Measurements from ENCODE around the gene KRTAP20-3. TPM values are rescaled to one million over a fixed set of nuclear protein-coding genes. Genes with fewer than 3 reads are reported as not detected.

Gene KRTAP20-3
- total RNA-seq: not detected in 2 replicates

- intact Hi-C loops (cut with micrococcal nuclease): no loop called here
- Mint-ChIP-seq H3K27ac (no peak within 1 kb of the TSS), H3K36me3 (ENCODE audit: low read depth) (no peaks in the 10 kb centered on the region), H3K4me3 (no peak within 1 kb of the TSS), H3K4me1 (no peaks in the 10 kb centered on the region), H3K9me3 (no peaks in the 10 kb centered on the region), H3K27me3 (no peaks in the 10 kb centered on the region)
- no peak for DNase-seq
These were observed at the start of gene KRTAP20-3 for GRCh38 chr21:30642564-30642963. TSS of gene KRTAP20-3 (plus strand) at chr21:30642864.

GRCh38 chr21:30598802-30599201 lies 43.9 kb upstream of the KRTAP20-3 start, which contains the start of gene KRTAP6-2:
TSS of gene KRTAP6-2 (minus strand) at chr21:30598902. CDS start at chr21:30598874, 28 bp downstream.
- intact Hi-C loops (cut with micrococcal nuclease): no loop called here
- no peaks in the 10 kb centered on the region for H3K27me3 Mint-ChIP-seq
- no peak for DNase-seq
- H3K4me1 Mint-ChIP-seq: no peaks in the 10 kb centered on the region
- H3K36me3 Mint-ChIP-seq (ENCODE audit: low read depth): no peaks in the 10 kb centered on the region
- H3K27ac Mint-ChIP-seq: no peak within 1 kb of the TSS
- no peak within 1 kb of the TSS for H3K4me3 Mint-ChIP-seq
- H3K9me3 Mint-ChIP-seq: peaks cover 9% of the 10 kb centered on the region

GRCh38 chr21:30600787-30601186 lies 41.9 kb upstream of the KRTAP20-3 start, which contains the start of gene KRTAP22-1:
TSS of gene KRTAP22-1 (plus strand) at chr21:30601087.
- no peak within 1 kb of the TSS for H3K4me3 Mint-ChIP-seq
- H3K4me1 Mint-ChIP-seq: no peaks in the 10 kb centered on the region
- intact Hi-C loops (cut with micrococcal nuclease): no loop called here
- DNase-seq: no peak
- no peaks in the 10 kb centered on the region for H3K36me3 Mint-ChIP-seq (ENCODE audit: low read depth)
- H3K27me3 Mint-ChIP-seq: no peaks in the 10 kb centered on the region
- H3K27ac Mint-ChIP-seq: no peak within 1 kb of the TSS
- H3K9me3 Mint-ChIP-seq: peaks cover 9% of the 10 kb centered on the region

GRCh38 chr21:30605968-30606367 lies 36.7 kb upstream of the KRTAP20-3 start:
- no peaks in the 10 kb centered on the region for H3K27me3 Mint-ChIP-seq
- no peak overlapping the region for H3K4me3 Mint-ChIP-seq
- DNase-seq: no peak
- H3K4me1 Mint-ChIP-seq: no peaks in the 10 kb centered on the region
- H3K27ac Mint-ChIP-seq: no peak overlapping the region
- intact Hi-C loops (cut with micrococcal nuclease): no loop called here
- no peaks in the 10 kb centered on the region for H3K36me3 Mint-ChIP-seq (ENCODE audit: low read depth)
- peaks cover 9% of the 10 kb centered on the region for H3K9me3 Mint-ChIP-seq

- Mint-ChIP-seq H3K4me3 (no peak overlapping the region), H3K4me1 (no peaks in the 10 kb centered on the region), H3K9me3 (no peaks in the 10 kb centered on the region), H3K27ac (no peak overlapping the region), H3K27me3 (no peaks in the 10 kb centered on the region), H3K36me3 (ENCODE audit: low read depth) (no peaks in the 10 kb centered on the region)
- intact Hi-C loops (cut with micrococcal nuclease): no loop called here
- no peak for DNase-seq
These were observed 30.5 kb upstream of the KRTAP20-3 start for GRCh38 chr21:30612132-30612531.

GRCh38 chr21:30613836-30614235 lies 28.8 kb upstream of the KRTAP20-3 start, which contains the start of gene KRTAP6-1:
TSS of gene KRTAP6-1 (minus strand) at chr21:30613930. CDS start at chr21:30613904, 26 bp downstream.
- no peak for DNase-seq
- Mint-ChIP-seq H3K36me3 (ENCODE audit: low read depth) (no peaks in the 10 kb centered on the region), H3K4me3 (no peak within 1 kb of the TSS), H3K27me3 (no peaks in the 10 kb centered on the region), H3K4me1 (no peaks in the 10 kb centered on the region), H3K9me3 (no peaks in the 10 kb centered on the region), H3K27ac (no peak within 1 kb of the TSS)
- intact Hi-C loops (cut with micrococcal nuclease): no loop called here

GRCh38 chr21:30615199-30615598 lies 27.5 kb upstream of the KRTAP20-3 start:
- Mint-ChIP-seq H3K36me3 (ENCODE audit: low read depth) (no peaks in the 10 kb centered on the region), H3K27me3 (no peaks in the 10 kb centered on the region), H3K27ac (no peak overlapping the region), H3K9me3 (no peaks in the 10 kb centered on the region), H3K4me1 (no peaks in the 10 kb centered on the region), H3K4me3 (no peak overlapping the region)
- no peak for DNase-seq
- intact Hi-C loops (cut with micrococcal nuclease): no loop called here

GRCh38 chr21:30616125-30616524 lies 26.5 kb upstream of the KRTAP20-3 start, which contains the start of gene KRTAP20-1:
TSS of gene KRTAP20-1 (plus strand) at chr21:30616425. CDS start at chr21:30616455, 30 bp downstream.
- no peak within 1 kb of the TSS for H3K27ac Mint-ChIP-seq
- H3K27me3 Mint-ChIP-seq: no peaks in the 10 kb centered on the region

GRCh38 chr21:30620080-30620479 lies 22.6 kb upstream of the KRTAP20-3 start:
- H3K36me3 Mint-ChIP-seq (ENCODE audit: low read depth): no peaks in the 10 kb centered on the region
- intact Hi-C loops (cut with micrococcal nuclease): no loop called here

More at GRCh38 chr21:30616125-30616524, 26.5 kb upstream of the KRTAP20-3 start, which contains the start of gene KRTAP20-1:
- Mint-ChIP-seq H3K4me1 (no peaks in the 10 kb centered on the region), H3K4me3 (no peak within 1 kb of the TSS), H3K9me3 (no peaks in the 10 kb centered on the region), H3K36me3 (ENCODE audit: low read depth) (no peaks in the 10 kb centered on the region)
- DNase-seq: no peak
- intact Hi-C loops (cut with micrococcal nuclease): no loop called here

GRCh38 chr21:30620522-30620921 lies 22.1 kb upstream of the KRTAP20-3 start, which contains the start of gene KRTAP20-4:
TSS of gene KRTAP20-4 (plus strand) at chr21:30620627.
- no peaks in the 10 kb centered on the region for H3K27me3 Mint-ChIP-seq
- H3K36me3 Mint-ChIP-seq (ENCODE audit: low read depth): no peaks in the 10 kb centered on the region
- DNase-seq: no peak
- H3K4me3 Mint-ChIP-seq: no peak within 1 kb of the TSS
- no peaks in the 10 kb centered on the region for H3K4me1 Mint-ChIP-seq
- intact Hi-C loops (cut with micrococcal nuclease): no loop called here
- H3K9me3 Mint-ChIP-seq: no peaks in the 10 kb centered on the region
- no peak within 1 kb of the TSS for H3K27ac Mint-ChIP-seq

More at GRCh38 chr21:30620080-30620479, 22.6 kb upstream of the KRTAP20-3 start:
- Mint-ChIP-seq H3K27me3 (no peaks in the 10 kb centered on the region), H3K27ac (no peak overlapping the region), H3K9me3 (no peaks in the 10 kb centered on the region), H3K4me1 (no peaks in the 10 kb centered on the region), H3K4me3 (no peak overlapping the region)
- DNase-seq: no peak

GRCh38 chr21:30623362-30623761 lies 19.3 kb upstream of the KRTAP20-3 start:
- Mint-ChIP-seq H3K9me3 (no peaks in the 10 kb centered on the region), H3K27me3 (no peaks in the 10 kb centered on the region), H3K27ac (no peak overlapping the region), H3K4me3 (no peak overlapping the region), H3K36me3 (ENCODE audit: low read depth) (no peaks in the 10 kb centered on the region), H3K4me1 (no peaks in the 10 kb centered on the region)
- intact Hi-C loops (cut with micrococcal nuclease): no loop called here
- DNase-seq: no peak

GRCh38 chr21:30625449-30626165 lies 17.1 kb upstream of the KRTAP20-3 start:
- DNase-seq: no peak
- Mint-ChIP-seq H3K27ac (no peak overlapping the region), H3K27me3 (no peaks in the 10 kb centered on the region), H3K36me3 (ENCODE audit: low read depth) (no peaks in the 10 kb centered on the region), H3K9me3 (no peaks in the 10 kb centered on the region), H3K4me1 (no peaks in the 10 kb centered on the region), H3K4me3 (no peak overlapping the region)
- intact Hi-C loops (cut with micrococcal nuclease): no loop called here

GRCh38 chr21:30628109-30628508 lies 14.6 kb upstream of the KRTAP20-3 start:
- no peak overlapping the region for H3K4me3 Mint-ChIP-seq
- H3K36me3 Mint-ChIP-seq (ENCODE audit: low read depth): no peaks in the 10 kb centered on the region
- H3K9me3 Mint-ChIP-seq: no peaks in the 10 kb centered on the region
- H3K27ac Mint-ChIP-seq: no peak overlapping the region
- intact Hi-C loops (cut with micrococcal nuclease): no loop called here
- no peaks in the 10 kb centered on the region for H3K4me1 Mint-ChIP-seq
- DNase-seq: no peak
- no peaks in the 10 kb centered on the region for H3K27me3 Mint-ChIP-seq

- H3K9me3 Mint-ChIP-seq: no peaks in the 10 kb centered on the region
- H3K27me3 Mint-ChIP-seq: no peaks in the 10 kb centered on the region
- H3K27ac Mint-ChIP-seq: no peak overlapping the region
- DNase-seq: no peak
- H3K36me3 Mint-ChIP-seq (ENCODE audit: low read depth): no peaks in the 10 kb centered on the region
- intact Hi-C loops (cut with micrococcal nuclease): no loop called here
- no peak overlapping the region for H3K4me3 Mint-ChIP-seq
- H3K4me1 Mint-ChIP-seq: no peaks in the 10 kb centered on the region
These were observed 13.5 kb upstream of the KRTAP20-3 start for GRCh38 chr21:30629200-30629599.
